Astrocyte (in vitro differentiated cells and primary cell): ENCODE measurements around the gene ZMPSTE24. TPM values are rescaled to one million over a fixed set of nuclear protein-coding genes. Genes with fewer than 3 reads are reported as not detected.

Source experiments
- DNase-seq: peaks from one replicate; pipeline ENCODE4 v3.0.0-alpha.2; 2010; ENCODE audit warnings: low read depth
- FAIRE-seq: peaks from 2 replicates; lab custom pipeline; 2011; peaks lifted over from hg19 to GRCh38; lab: Jason Lieb, UNC
- H2AFZ ChIP-seq: 2 replicates; pipeline ENCODE4 v1.6.0; 2012; ENCODE audit warnings: low read depth, low read length, inconsistent platforms
- H3K27ac ChIP-seq: 2 replicates; pipeline ENCODE4 v1.5.1; 2011; ENCODE audit warnings: low read depth, low read length, inconsistent platforms
- H3K27me3 ChIP-seq: 2 replicates; pipeline ENCODE4 v1.6.0; 2011; ENCODE audit warnings: low read length, inconsistent platforms; ENCODE audit not compliant: insufficient read depth
- H3K36me3 ChIP-seq: 2 replicates; pipeline ENCODE4 v1.5.1; 2011; ENCODE audit warnings: low read length, inconsistent platforms; ENCODE audit not compliant: insufficient read depth
- H3K4me1 ChIP-seq: 2 replicates; pipeline ENCODE4 v1.5.1; 2011; ENCODE audit warnings: low read length, inconsistent platforms; ENCODE audit not compliant: insufficient read depth
- H3K4me2 ChIP-seq: 2 replicates; pipeline ENCODE4 v1.6.0; 2012; ENCODE audit warnings: low read length, inconsistent platforms
- H3K4me3 ChIP-seq: 2 replicates; pipeline ENCODE4 v1.5.1; 2011; ENCODE audit warnings: low read depth, mild to moderate bottlenecking, low read length, inconsistent platforms; ENCODE audit not compliant: insufficient read depth
- H3K79me2 ChIP-seq: 2 replicates; pipeline ENCODE4 v1.6.0; 2012; ENCODE audit warnings: mild to moderate bottlenecking, low read length, inconsistent platforms; ENCODE audit not compliant: insufficient read depth
- H3K9ac ChIP-seq: 2 replicates; pipeline ENCODE4 v1.6.0; 2012; ENCODE audit warnings: mild to moderate bottlenecking, low read length, inconsistent platforms
- H3K9me3 ChIP-seq: 2 replicates; pipeline ENCODE4 v1.5.1; 2012; ENCODE audit warnings: low read depth, mild to moderate bottlenecking, low read length, inconsistent platforms; ENCODE audit not compliant: insufficient read depth
- H4K20me1 ChIP-seq: 2 replicates; pipeline ENCODE4 v1.6.0; 2012; ENCODE audit warnings: low read length, inconsistent platforms; ENCODE audit not compliant: insufficient read depth
- H3K27ac Mint-ChIP-seq: one replicate; pipeline ENCODE4 v1.8.0; 2021; ENCODE audit warnings: mild to moderate bottlenecking, mixed read lengths; ENCODE audit not compliant: unreplicated experiment
- H3K27me3 Mint-ChIP-seq: one replicate; pipeline ENCODE4 v1.8.0; 2021; ENCODE audit warnings: low read depth, mixed read lengths; ENCODE audit not compliant: unreplicated experiment
- H3K36me3 Mint-ChIP-seq: one replicate; pipeline ENCODE4 v1.8.0; 2021; ENCODE audit warnings: low read depth, mixed read lengths; ENCODE audit not compliant: unreplicated experiment
- H3K4me1 Mint-ChIP-seq: one replicate; pipeline ENCODE4 v1.8.0; 2021; ENCODE audit warnings: low read depth, mixed read lengths; ENCODE audit not compliant: unreplicated experiment
- H3K4me3 Mint-ChIP-seq: one replicate; pipeline ENCODE4 v1.8.0; 2021; ENCODE audit warnings: mild to moderate bottlenecking, moderate library complexity, mixed read lengths; ENCODE audit not compliant: unreplicated experiment
- H3K9me3 Mint-ChIP-seq: one replicate; pipeline ENCODE4 v1.8.0; 2021; ENCODE audit warnings: mild to moderate bottlenecking, mixed read lengths; ENCODE audit not compliant: unreplicated experiment
- EZH2 ChIP-seq: IDR thresholded peaks from 2 replicates; pipeline ENCODE4 v1.6.1; 2012; ENCODE audit warnings: mild to moderate bottlenecking, low read length, inconsistent platforms; ENCODE audit not compliant: insufficient read depth
- total RNA-seq: library from RNA; stranded (reverse); gene quantifications from 2 replicates; pipeline ENCODE4 v1.2.1, GENCODE V29; 2021
- TF ChIP-seq, protein P1 (sequence below): IDR thresholded peaks from 2 replicates; pipeline ENCODE4 v1.5.1; 2011; ENCODE audit warnings: low read depth, mild to moderate bottlenecking, inconsistent platforms, low read length, moderate library complexity; ENCODE audit not compliant: insufficient read depth

The ZMPSTE24 gene
- total RNA-seq, 1 donor from 2014 or later: 62.4 TPM

DNA sequence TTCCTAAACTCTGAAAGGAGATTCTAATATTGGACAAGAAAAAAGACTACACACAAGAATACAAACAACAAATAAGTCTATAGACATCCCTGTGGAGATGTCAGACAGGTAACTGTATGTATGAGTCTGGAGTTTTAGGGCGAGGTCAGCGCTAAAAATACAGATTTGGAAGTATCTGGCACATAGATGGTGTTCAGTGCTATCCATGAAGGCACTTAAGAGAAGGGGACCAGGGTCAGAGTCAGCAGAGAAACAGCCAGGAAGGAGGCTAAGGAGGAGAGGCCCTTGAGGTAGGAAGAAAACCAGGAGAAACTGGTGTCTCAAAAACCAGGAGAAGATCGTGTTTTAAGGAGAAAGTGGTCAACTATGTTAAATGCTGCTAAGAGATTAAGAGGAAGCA, 18.1 kb downstream of the ZMPSTE24 start:
- peaks cover 8% of the 10 kb centered on the region for H3K36me3 Mint-ChIP-seq
- peaks cover 41% of the 10 kb centered on the region for H3K36me3 ChIP-seq
- DNase-seq (no peak), FAIRE-seq (no peak)
- no peak overlapping the region for H3K4me2 ChIP-seq
- H3K4me3 Mint-ChIP-seq: no peak overlapping the region
- no peaks in the 10 kb centered on the region for H3K27me3 ChIP-seq
- no peak overlapping the region for H2AFZ ChIP-seq
- no peaks in the 10 kb centered on the region for H3K27me3 Mint-ChIP-seq
- peak overlapping the region; percentile 15 for H3K27ac Mint-ChIP-seq
- TF ChIP-seq EZH2: no peak
- TF ChIP-seq, protein P1, sequence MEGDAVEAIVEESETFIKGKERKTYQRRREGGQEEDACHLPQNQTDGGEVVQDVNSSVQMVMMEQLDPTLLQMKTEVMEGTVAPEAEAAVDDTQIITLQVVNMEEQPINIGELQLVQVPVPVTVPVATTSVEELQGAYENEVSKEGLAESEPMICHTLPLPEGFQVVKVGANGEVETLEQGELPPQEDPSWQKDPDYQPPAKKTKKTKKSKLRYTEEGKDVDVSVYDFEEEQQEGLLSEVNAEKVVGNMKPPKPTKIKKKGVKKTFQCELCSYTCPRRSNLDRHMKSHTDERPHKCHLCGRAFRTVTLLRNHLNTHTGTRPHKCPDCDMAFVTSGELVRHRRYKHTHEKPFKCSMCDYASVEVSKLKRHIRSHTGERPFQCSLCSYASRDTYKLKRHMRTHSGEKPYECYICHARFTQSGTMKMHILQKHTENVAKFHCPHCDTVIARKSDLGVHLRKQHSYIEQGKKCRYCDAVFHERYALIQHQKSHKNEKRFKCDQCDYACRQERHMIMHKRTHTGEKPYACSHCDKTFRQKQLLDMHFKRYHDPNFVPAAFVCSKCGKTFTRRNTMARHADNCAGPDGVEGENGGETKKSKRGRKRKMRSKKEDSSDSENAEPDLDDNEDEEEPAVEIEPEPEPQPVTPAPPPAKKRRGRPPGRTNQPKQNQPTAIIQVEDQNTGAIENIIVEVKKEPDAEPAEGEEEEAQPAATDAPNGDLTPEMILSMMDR: no peak
- H3K27ac ChIP-seq: no peak overlapping the region
- H3K4me3 ChIP-seq: no peak overlapping the region
- no peak overlapping the region for H3K9ac ChIP-seq
- H3K4me1 ChIP-seq: no peaks in the 10 kb centered on the region
- no peaks in the 10 kb centered on the region for H3K9me3 Mint-ChIP-seq
- no peaks in the 10 kb centered on the region for H3K9me3 ChIP-seq
- H3K79me2 ChIP-seq: peaks cover 39% of the 10 kb centered on the region
- peaks cover 9% of the 10 kb centered on the region for H4K20me1 ChIP-seq
- no peaks in the 10 kb centered on the region for H3K4me1 Mint-ChIP-seq

DNA sequence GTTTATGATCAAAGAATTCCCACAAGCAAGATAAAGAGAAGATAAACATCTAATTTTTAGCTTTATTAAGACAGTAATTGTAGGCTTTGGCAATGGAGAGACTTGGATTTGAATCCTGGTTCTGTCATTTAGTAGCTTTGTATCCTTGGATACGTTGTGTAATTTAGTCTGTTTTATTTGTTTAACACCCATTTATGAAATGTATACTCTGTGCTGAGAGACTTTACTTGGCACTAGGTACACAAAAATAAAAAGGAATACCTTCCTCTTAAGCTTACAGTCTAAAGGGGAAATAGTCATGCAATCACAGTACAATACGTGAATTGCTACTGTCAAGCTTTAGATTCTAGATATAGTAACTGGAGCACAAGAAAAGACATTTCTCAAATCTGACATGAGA, 23.8 kb downstream of the ZMPSTE24 start:
- Histone ChIP-seq H3K4me1 (no peaks in the 10 kb centered on the region), H3K27ac (no peak overlapping the region), H3K4me2 (no peak overlapping the region), H3K9me3 (no peaks in the 10 kb centered on the region), H3K79me2 (peaks cover 22% of the 10 kb centered on the region), H3K9ac (no peak overlapping the region), H3K27me3 (no peaks in the 10 kb centered on the region), H3K4me3 (no peak overlapping the region), H2AFZ (no peak overlapping the region), H3K36me3 (peaks cover 33% of the 10 kb centered on the region), H4K20me1 (peaks cover 5% of the 10 kb centered on the region)
- no peaks in the 10 kb centered on the region for H3K27me3 Mint-ChIP-seq
- no peak overlapping the region for H3K4me3 Mint-ChIP-seq
- no peaks in the 10 kb centered on the region for H3K4me1 Mint-ChIP-seq
- no peak overlapping the region for H3K27ac Mint-ChIP-seq
- TF ChIP-seq, protein P1: no peak
- TF ChIP-seq EZH2: no peak
- no peaks in the 10 kb centered on the region for H3K9me3 Mint-ChIP-seq
- DNase-seq: no peak
- H3K36me3 Mint-ChIP-seq: peaks cover 4% of the 10 kb centered on the region
- no peak for FAIRE-seq

DNA sequence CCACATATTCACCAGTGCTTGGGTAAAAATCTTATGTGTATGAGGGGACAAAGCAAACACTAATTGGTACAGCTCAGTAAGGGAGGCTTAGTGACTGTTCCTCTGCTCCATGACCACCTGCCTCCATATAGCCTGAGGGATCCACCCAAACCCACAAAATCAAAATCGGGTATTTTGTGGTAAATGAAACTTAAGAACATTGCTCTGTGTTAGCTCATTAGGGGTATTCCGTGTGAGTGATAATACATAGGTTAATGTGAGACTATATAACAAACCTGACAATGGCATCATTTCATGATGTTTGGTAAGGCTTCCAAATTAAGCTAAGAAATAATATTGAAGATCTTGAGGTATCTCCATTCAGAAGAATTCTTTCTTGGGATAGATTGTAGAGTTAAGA, 33.3 kb downstream of the ZMPSTE24 start:
- Mint-ChIP-seq H3K27me3 (no peaks in the 10 kb centered on the region), H3K27ac (no peak overlapping the region), H3K4me1 (no peaks in the 10 kb centered on the region), H3K4me3 (no peak overlapping the region), H3K9me3 (no peaks in the 10 kb centered on the region), H3K36me3 (peaks cover 24% of the 10 kb centered on the region)
- H3K36me3 ChIP-seq: peaks cover 51% of the 10 kb centered on the region
- TF ChIP-seq, protein P1: no peak
- no peak for TF ChIP-seq EZH2
- H3K27ac ChIP-seq: no peak overlapping the region
- no peaks in the 10 kb centered on the region for H3K79me2 ChIP-seq
- no peak overlapping the region for H3K4me3 ChIP-seq
- no peak overlapping the region for H2AFZ ChIP-seq
- H3K9me3 ChIP-seq: no peaks in the 10 kb centered on the region
- no peak overlapping the region for H3K4me2 ChIP-seq
- peaks cover 4% of the 10 kb centered on the region for H4K20me1 ChIP-seq
- no peak overlapping the region for H3K9ac ChIP-seq
- DNase-seq (no peak), FAIRE-seq (no peak)
- H3K4me1 ChIP-seq: no peaks in the 10 kb centered on the region
- H3K27me3 ChIP-seq: no peaks in the 10 kb centered on the region
